Epidermal melanocyte (primary cell): ENCODE results near the gene DHRS3.

Experiments used
- DNase-seq: peaks from one replicate; pipeline ENCODE4 v3.0.0; 2011; ENCODE audit warnings: low spot score; ENCODE audit not compliant: insufficient read length

Gene DHRS3

GRCh38 chr1:12599657-12600056 lies 18.4 kb downstream of the DHRS3 start:
- DNase-seq: no peak

- no peak for DNase-seq
Observed at GRCh38 chr1:12598974-12599373, 19.0 kb downstream of the DHRS3 start.

GRCh38 chr1:12597792-12598191 lies 20.2 kb downstream of the DHRS3 start:
- no peak for DNase-seq

- peak; percentile 83 for DNase-seq
Observed at GRCh38 chr1:12596007-12596821, 21.8 kb downstream of the DHRS3 start.

- DNase-seq: no peak
Observed at GRCh38 chr1:12595757-12596006, 22.3 kb downstream of the DHRS3 start.

GRCh38 chr1:12594966-12595756 lies 22.8 kb downstream of the DHRS3 start:
- DNase-seq: no peak

GRCh38 chr1:12594490-12594889 lies 23.5 kb downstream of the DHRS3 start:
- DNase-seq: no peak

GRCh38 chr1:12593621-12594066 lies 24.4 kb downstream of the DHRS3 start:
- DNase-seq: no peak

- DNase-seq: no peak
Observed at GRCh38 chr1:12592496-12592895, 25.5 kb downstream of the DHRS3 start.

- DNase-seq: no peak
Observed at GRCh38 chr1:12591267-12591938, 26.6 kb downstream of the DHRS3 start.

GRCh38 chr1:12588695-12589094 lies 29.3 kb downstream of the DHRS3 start:
- DNase-seq: no peak

GRCh38 chr1:12587981-12588640 lies 29.9 kb downstream of the DHRS3 start:
- DNase-seq: no peak

- no peak for DNase-seq
Observed at GRCh38 chr1:12585951-12586942, 31.8 kb downstream of the DHRS3 start.

GRCh38 chr1:12585536-12585935 lies 32.5 kb downstream of the DHRS3 start:
- no peak for DNase-seq

GRCh38 chr1:12584900-12585525 lies 33.0 kb downstream of the DHRS3 start:
- DNase-seq: no peak

- DNase-seq: no peak
Observed at GRCh38 chr1:12583484-12583883, 34.5 kb downstream of the DHRS3 start.

GRCh38 chr1:12582649-12583048 lies 35.4 kb downstream of the DHRS3 start:
- DNase-seq: no peak

- no peak for DNase-seq
Observed at GRCh38 chr1:12581179-12581578, 36.8 kb downstream of the DHRS3 start.

GRCh38 chr1:12580054-12580887 lies 37.7 kb downstream of the DHRS3 start:
- DNase-seq: no peak
